AG20443 (cell line): Measurements from ENCODE around the gene RHBDL1.

Experiments used
- DNase-seq: peaks from one replicate; pipeline ENCODE4 v3.0.0; 2012; ENCODE audit warnings: low spot score, mixed read lengths

RHBDL1 gene

DNA sequence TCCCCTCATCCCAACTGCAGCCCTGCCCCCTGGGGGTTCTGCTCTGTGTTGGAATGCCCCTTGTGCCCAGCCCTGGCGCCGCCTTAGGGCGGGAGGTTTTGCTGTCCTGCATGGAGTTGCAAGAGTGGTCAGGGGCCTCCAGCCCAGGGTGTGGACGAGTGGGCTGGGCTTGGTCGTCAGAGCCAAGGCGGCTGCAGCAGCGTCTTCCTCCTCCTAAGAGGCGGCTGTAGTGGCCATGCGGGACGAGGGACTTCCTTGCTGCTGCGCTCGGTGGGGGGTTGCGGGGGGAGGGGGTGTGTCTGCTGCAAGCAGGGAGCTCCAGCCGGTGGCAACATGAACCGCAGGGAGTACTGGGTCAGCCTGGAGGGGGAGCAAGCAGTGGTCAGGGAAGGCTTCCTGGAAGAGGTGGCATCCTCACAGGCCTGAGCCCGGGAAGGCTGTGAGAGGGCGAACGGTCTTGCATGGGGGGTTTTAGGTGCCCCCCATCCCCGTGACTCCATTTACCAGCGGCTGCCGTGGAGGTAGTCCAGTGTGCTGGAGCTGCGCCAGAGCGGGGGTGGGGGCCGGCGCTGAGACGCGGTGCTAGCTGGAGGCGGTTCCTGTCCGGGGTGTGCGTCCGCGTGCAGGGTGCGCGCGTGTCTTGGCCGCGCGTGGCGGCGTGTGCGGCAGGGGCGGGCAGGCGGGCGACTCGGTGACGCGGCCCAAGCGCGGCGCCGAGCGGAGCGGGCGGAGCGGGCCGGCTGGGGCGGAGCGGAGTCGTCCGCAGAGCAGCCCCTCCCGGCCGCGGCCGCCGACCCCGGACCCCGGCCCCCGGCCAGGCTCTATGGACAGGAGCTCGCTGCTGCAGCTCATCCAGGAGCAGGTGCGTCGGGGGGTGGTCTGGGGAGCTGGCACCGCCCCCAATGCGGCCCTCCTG is at the start of gene RHBDL1:
Gene RHBDL1 (plus strand): TSS at position 704 of the 916 bp plus-strand sequence. CDS start 120 bp downstream, at position 824.
- DNase-seq = peak; percentile 60

DNA sequence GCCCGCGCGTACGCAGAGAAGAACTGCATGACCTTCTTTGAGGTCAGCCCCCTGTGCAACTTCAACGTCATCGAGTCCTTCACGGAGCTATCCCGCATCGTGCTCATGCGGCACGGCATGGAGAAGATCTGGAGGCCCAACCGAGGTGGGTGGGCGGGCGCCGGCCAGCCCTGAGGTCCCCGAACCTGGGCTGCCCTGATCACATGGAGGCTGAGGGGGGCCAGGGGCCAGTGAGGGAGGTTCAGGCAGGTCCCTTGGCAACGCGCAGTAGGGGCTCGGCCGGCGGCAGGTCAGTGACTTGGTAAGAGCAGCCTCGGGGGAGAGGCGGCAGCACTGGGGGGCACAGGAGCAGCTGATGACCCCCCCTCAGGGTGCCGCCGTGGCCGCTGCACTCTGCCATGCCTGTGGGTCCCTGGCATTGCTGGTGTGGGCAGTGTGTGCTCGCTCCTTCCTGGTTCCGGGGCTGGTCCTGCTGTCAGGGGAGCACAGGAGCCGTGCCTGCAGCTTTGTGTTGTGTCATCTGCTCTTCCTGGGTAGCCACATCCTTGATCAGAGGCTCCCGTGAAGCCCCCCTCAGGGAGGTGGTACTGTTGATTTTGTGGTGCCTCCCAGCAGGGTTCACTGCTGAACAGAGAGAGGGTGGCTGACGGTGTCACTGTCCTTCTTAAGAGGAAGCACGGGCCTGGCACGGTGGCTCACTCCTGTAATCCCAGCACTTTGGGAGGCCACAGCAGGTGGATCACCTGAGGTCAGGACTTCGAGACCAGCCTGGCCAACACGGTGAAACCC is 49.3 kb upstream of the RHBDL1 start:
- DNase-seq = no peak

DNA sequence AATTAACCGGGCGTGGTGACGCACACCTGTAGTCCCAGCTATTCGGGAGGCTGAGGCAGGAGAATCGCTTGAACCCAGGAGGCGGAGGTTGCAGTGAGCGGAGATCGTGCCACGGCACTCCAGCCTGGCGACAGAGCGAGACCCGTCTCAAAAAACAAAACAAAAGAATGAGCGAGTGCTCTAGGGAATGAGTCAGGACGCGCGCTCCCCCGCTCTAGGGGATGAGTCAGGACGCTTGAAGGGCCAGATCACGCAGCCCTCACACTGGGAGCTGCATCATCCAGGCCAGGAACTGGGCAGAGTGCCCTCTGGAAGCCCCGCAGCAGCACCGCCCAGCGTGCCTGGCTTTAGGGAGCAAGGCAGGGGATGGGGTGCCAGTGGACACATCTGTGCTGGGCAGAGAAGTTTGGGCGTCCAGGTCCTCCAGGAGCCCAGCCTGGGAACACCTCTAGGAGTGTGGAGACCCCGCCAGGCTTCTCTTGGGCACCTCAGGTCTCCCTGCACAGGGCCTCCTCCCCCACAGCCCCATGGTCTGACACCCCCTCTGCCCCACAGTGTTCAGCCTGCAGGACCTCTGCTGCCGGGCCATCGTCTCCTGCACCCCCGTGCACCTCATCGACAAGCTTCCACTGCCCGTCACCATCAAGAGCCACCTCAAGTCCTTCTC is 48.6 kb upstream of the RHBDL1 start:
- DNase-seq = peak; percentile 99

DNA sequence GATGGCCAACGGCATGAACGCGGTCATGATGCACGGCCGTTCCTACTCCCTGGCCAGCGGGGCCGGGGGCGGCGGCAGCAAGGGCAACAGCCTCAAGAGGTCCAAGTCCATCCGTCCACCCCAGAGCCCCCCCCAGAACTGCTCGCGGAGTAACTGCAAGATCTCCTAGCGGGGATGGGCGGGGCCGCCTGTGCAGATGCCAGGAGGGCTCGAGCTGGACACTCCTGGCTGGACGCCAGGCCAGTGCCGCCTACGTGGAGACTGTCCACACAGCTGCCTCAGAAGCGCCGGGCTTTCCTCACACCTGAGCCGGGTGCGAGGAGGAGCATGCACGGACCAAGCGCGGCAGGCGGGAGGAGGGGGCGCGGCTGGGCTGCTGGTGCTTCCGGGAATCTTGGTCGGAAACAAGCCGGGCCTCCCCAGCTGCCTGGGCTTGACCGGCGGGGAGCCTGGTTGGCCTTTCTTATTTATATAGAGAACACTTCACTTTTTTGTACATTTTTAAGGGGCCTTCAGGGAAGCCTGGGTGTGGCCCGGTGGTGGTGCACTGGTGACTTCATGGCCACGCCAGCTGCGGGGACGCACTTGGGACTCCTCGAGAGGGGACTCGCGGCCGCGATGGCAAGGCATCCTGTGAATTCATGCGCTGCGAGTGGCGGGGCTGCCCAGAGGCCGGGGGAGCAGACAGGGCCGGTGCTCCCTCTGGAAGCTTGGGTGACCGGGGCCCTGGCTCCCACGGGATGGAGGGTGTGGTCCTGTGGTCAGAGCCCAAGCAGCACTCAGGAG is 47.8 kb upstream of the RHBDL1 start:
- no peak for DNase-seq

DNA sequence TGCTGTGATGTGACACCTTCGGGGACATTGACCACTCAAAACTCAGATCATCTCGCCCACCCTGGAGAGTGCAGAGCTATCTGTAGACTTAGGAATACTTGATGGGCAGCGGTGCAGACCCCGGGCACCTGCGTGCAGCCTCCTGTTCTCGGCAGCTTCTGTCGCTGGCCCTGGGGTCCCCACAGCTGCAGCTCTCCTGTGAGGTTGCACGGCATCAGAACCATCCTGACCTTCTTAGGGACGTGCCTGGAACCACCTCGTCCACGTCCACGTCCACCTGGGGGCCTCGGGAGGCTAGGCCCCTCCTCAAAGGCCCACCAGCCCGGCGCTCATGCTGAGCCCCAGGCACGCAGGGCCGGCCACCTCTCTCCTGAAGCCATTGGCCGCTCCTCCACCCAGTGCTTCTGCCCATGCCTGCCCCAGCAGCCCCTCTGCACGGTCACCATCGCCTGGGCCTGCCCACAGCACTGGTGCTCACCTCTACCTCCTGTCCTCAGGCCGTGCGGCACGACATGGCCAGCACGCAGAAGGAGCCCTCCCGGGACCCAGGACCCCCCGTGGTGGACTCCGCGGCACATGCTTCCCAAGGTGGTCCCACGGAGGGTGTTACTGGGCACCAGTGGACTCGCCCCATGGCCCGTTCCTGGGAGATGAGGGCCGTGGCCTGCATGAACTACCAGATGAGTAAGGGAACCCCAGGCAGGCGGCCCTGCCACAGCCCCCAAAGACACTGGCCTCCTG is 47.0 kb upstream of the RHBDL1 start:
- no peak for DNase-seq

DNA sequence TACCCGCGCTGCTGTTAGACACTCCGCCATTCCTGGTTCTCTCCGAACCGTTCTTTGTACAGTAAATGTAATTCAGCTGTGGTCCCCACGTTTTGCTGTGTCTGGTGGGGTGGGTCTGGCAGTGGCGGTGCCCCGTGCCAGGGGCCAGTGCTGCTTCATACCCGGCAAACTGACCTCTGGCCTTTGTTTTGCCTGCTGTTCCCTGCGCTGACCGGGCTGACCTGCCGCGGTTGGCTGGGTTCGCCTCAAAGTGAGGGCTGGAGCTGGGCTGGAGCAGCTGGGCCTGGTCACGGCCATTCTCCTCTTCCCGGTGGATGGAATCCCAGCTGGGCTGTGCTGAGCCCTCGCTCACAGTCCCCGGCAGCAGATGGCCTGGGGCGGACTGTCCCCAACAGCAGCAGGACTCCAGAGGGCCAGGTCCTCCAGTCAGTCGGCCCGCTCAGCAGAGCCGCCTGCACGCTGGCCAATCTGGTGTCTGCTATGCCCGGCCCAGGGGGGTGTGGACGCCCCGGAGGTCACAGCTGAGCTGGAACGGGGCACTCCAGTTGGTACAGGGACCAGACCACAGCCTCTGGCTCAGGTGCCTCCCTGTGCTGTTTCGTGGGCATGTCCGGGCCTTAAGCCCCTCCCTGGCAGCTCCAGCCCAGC is 46.2 kb upstream of the RHBDL1 start:
- DNase-seq = no peak

DNA sequence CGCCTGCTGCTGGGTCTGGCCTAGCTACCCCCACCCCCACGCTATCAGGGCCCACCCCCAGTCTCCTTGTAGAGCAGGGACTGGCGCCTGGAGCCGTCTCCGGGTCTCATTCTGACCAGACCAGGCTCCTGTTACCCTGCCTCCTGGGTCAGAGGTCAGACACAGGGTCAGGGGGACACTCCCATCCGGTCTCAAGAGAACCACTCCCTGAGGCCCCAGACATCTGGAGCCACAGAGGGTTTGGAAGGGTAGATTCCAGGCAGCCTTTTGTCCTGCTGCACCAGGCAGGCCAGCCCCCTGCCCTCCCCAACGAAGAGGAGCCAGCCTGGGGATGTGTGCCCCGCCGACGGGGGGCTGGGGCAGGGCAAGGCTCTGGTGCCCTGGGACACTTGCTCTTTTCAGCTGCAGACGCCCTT is 45.6 kb upstream of the RHBDL1 start:
- DNase-seq = no peak

DNA sequence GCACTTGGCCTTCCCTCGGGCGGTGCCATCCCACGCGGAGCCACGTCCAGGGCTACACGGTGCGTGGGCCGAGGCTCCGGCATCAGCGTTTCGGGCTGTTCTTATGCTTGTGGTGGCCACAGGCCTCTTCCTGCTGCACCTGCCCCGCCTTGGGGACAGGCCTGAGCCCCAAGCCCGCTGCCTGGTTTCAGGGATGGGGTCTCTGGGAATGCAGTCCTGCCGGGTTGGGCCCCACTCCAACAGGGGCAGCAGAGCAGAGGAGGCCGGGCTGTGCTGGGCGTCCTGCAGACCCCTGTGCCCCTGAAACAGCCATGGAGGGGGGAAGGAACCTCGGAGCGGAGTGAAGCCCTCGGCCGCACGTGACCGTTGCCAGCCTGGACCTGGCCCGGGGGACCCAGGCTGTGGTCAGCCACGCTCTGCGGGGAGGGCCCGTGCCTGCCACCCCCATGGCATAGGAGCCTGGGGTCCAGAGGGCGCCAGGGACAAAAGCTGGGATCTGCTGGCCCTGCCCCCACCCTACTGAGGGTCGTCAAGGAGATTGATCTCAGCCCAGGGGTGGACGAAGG is 45.1 kb upstream of the RHBDL1 start:
- no peak for DNase-seq

DNA sequence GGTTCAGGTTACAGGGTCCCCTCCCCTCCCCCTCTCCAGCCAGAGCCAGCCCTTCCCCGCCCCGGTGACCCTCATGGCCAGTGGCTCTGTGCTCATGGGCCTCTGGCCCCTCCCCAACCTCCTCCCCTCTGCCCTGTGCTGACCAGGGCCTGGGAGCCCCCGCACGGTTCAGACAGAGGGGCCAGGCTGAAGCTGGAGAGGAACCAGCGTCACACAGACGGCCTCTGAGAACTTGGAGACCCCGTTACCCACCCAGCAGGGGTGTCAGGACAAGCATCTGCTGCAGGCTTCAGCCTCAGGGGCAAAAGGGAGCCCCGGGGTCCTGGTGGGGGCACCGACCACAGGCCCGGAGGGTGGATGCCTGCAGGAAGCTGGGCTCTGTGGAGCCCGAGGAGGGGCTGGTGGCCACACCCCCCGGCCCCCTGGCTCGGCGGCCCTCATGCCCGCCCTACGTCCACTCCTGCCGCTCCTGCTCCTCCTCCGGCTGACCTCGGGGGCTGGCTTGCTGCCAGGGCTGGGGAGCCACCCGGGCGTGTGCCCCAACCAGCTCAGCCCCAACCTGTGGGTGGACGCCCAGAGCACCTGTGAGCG is 44.6 kb upstream of the RHBDL1 start, which contains the start of gene WFIKKN1:
Gene WFIKKN1 (plus strand): TSS at position 171 of the 591 bp plus-strand sequence. CDS start 269 bp downstream, at position 440.
- no peak for DNase-seq

DNA sequence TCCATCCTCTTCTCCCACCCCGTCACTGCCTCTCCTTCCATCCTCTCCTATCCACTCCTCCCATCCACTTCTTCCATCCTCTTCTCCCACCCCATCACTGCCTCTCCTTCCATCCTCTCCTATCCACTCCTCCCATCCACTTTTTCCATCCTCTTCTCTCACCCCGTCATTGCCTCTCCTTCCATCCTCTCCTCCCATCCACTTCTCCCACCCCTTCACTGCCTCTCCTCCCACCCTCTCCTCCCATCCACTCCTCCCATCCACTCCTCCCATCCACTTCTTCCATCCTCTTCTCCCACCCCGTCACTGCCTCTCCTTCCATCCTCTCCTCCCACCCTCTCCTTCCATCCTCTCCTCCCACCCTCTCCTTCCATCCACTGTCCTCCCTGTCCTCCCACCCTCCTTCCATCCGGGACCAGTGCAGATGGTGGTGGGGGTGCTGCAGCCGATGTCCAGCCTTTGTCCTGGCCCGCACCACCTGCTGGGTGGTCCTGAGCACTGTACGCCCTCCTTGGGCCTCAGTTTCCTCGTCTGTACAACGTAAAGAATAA is 43.6 kb upstream of the RHBDL1 start:
- no peak for DNase-seq

DNA sequence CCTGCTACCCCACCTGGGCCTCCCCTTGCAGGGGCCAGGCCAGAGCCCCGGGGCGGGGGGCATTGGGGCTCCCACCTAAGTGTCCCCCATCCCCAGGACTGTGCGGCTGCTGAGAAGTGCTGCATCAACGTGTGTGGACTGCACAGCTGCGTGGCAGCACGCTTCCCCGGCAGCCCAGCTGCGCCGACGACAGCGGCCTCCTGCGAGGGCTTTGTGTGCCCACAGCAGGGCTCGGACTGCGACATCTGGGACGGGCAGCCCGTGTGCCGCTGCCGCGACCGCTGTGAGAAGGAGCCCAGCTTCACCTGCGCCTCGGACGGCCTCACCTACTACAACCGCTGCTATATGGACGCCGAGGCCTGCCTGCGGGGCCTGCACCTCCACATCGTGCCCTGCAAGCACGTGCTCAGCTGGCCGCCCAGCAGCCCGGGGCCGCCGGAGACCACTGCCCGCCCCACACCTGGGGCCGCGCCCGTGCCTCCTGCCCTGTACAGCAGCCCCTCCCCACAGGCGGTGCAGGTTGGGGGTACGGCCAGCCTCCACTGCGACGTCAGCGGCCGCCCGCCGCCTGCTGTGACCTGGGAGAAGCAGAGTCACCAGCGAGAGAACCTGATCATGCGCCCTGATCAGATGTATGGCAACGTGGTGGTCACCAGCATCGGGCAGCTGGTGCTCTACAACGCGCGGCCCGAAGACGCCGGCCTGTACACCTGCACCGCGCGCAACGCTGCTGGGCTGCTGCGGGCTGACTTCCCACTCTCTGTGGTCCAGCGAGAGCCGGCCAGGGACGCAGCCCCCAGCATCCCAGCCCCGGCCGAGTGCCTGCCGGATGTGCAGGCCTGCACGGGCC is 42.8 kb upstream of the RHBDL1 start:
- no peak for DNase-seq

DNA sequence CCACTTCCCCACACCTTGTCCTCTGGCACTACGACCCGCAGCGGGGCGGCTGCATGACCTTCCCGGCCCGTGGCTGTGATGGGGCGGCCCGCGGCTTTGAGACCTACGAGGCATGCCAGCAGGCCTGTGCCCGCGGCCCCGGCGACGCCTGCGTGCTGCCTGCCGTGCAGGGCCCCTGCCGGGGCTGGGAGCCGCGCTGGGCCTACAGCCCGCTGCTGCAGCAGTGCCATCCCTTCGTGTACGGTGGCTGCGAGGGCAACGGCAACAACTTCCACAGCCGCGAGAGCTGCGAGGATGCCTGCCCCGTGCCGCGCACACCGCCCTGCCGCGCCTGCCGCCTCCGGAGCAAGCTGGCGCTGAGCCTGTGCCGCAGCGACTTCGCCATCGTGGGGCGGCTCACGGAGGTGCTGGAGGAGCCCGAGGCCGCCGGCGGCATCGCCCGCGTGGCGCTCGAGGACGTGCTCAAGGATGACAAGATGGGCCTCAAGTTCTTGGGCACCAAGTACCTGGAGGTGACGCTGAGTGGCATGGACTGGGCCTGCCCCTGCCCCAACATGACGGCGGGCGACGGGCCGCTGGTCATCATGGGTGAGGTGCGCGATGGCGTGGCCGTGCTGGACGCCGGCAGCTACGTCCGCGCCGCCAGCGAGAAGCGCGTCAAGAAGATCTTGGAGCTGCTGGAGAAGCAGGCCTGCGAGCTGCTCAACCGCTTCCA is 42.0 kb upstream of the RHBDL1 start:
- DNase-seq = no peak

DNA sequence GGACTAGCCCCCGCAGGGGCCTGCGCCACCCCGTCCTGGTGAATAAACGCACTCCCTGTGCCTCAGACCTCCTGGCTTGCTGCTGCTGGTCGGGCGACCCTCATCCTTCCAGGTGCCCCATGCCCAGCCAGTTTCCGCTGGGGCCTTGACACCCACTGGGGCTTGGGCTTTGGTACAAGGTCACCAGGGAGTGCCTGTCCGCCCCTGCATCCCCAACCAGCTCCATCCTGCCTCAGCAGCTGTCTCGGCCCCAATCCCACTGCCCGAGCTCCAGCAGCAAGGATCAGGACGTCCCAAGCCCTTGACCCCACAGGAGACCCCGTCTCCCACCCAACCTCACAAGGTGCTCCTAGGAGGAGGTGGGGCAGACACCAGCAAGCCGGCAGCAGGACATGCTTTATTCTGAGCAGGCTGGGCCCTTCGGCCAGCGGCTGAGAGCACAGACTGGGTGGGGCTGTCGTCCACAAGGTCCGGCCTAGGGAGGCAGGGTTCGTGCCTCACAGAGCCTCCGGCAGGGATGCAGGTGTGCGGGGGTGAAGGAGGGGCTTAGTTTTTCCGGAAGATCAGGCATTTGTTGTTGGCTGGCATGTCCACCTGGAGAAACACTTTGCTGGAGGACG is 41.3 kb upstream of the RHBDL1 start:
- no peak for DNase-seq

DNA sequence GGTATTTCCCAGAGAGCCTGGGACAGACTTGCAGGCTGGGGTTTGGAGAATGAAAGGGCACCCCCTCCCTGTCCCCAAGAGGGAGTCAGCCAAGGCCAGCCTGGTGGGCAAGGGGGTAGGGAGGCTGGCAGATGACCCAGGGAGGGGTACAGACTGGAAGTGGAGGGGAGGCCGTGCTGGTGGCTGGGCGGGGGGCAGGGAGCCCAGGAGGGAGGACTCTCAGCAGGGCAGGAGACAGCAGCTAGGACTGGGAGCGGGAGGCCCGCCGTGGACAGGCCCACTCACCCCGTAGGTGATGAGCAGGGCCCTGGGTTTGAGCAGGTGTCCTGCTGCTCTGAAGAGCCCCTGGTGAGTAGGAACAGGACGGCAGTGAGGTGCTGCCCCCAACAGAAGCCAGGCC is 40.5 kb upstream of the RHBDL1 start:
- no peak for DNase-seq

DNA sequence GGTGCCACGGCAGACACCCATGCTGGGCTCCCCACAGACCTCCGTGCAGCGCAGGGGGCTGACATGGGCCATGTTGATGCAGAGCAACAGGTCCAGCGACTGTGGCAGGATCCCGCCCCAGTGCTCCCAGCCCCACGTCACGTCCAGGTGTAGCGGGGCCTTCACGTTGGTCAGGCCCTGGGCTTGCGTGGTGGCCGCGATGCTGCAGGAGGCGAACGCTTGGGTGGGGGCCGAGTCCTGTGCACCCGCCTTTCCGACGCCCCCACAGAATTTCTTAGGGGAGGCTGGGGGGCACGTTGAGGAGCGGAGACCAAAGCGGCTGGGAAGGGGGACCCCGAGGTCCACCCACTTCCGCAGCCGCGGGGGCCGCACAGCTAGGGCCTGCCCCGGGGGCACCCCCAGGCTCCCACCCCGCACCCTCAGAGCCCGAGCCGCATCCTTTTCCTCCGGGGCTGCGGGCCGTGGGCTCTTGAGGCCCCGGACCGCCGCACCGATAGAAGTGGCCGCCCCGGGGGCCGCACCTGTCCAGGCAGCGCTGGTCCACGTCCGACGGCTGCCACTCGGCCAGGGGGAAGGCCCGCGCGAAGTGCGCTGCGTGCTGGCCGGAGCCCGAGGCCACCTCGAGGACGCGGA is 39.8 kb upstream of the RHBDL1 start:
- DNase-seq = no peak

DNA sequence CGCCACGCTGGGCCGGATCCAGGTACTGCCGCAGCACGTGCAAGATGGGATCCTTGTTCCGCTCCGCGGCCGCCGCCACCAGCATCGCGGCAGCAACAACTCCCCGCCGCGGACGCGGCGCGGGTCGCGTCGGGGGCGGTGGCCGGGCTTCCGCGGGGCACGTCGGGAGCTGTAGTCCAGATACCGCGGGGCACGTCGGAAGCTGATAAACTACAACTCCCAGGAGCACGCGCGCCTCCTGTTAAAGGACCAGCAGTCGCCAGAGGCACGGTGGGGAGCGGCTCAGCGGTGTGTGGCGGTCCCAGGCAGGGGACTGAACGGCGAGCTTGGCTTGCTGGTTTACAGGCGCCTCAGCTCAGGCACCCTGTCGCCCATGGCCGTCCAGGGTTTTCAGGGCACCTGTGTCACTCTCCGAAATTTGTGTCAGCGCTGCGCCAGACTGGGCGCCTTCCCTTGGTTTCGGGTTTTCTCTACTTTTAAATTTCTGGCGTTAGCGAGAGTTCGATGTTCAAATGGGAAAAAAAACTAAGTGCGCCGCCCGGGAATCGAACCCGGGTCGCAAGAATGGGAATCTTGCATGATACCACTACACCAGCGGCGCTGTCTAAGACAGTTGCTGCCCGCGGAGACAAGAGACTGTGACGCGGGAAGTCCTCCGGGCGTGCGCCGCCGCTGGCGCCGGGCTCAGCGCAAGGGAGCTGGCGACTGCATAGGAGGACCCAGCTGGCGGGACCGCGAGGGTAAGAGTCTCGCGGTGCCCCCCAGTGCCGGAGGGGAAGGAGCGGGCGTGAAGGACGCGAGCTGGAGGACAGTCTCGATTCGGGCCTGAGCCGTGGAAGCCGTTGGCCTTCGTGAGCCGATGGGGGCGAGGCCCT is 39.0 kb upstream of the RHBDL1 start, which contains the start of gene METTL26:
Gene METTL26 (minus strand): TSS at position 100 of the 875 bp plus-strand sequence. CDS start 15 bp downstream, at position 85.
- peak; percentile 94 for DNase-seq
